Spleen (tissue), 7 donors: ENCODE results near the gene TTC39A.

Experiments
- CTCF ChIP-seq, 11 experiments: fragments of 200-600 bp in 7 of 11; fragments of 450-650 bp in 4 of 11; sonication (generic) in 4 of 11; IDR thresholded peaks in 8 of 11; conservative IDR thresholded peaks in 3 of 11; 1 replicate in 7 of 11; 2 replicates in 4 of 11; pipeline versions ENCODE4 v1.4.0 to v1.8.0; 2016 to 2021; ENCODE audit warnings: antibody characterized with exemption in 11 of 11, inconsistent platforms in 4 of 11, mild to moderate bottlenecking in 1 of 11
- POLR2A ChIP-seq, 3 donors: fragments of 450-650 bp; IDR thresholded peaks; one replicate each; pipeline ENCODE4 v1.5.1; 2017; ENCODE audit warnings: antibody characterized with exemption in 3 of 3, mild to moderate bottlenecking in 1 of 3
- donor health status: DM: no; HTN: no; CAD: no; lungs with moderate emphysema.
- donor health status: DM: no; HTN: no; CAD: no.
- donor health status: DM: no; HTN: no; CAD: no.

GRCh38 chr1:51328926-51329325 is 1.4 kb downstream of the TTC39A start:
- no peak for TF ChIP-seq CTCF (IDR thresholded peaks at IDR 0.05 in 8 of 11, conservative IDR thresholded peaks at IDR 0.05 in 3 of 11)
- no peak for TF ChIP-seq POLR2A (IDR thresholded peaks at IDR 0.05)
